ENCODE results near the gene RNU2-63P. TPM values are rescaled to one million over a fixed set of nuclear protein-coding genes. Genes with fewer than 3 reads are reported as not detected.

RNU2-63P gene
- total and polyA plus RNA-seq, 2 of the 8 experiments (the other 6 are each of a cell fraction or from before 2014, with no cell fraction given): 6.6 TPM; not detected in 1

DNA sequence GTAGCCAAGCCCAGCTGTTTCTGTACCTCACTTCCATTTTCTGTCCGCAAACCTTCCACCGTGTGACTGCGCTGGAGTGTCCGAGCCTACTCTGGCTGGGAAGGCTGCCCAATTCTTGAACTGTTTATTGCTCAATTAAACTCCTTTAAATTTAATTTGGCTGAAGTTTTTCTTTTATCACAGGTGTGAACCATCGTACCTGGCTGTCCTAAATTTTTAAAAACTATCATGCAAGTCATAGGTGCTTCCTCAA, 6.2 kb upstream of the RNU2-63P start:
- no peak overlapping the region for H3K14ac ChIP-seq (ENCODE audit: insufficient read length)
- no peak overlapping the region for H3K23ac ChIP-seq (ENCODE audit: insufficient read length)

More for the DNA sequence above, 6.2 kb upstream of the RNU2-63P start:
- Histone ChIP-seq H3K27ac (ENCODE audit: low read depth, low read length) (no peak overlapping the region), H4K5ac (ENCODE audit: insufficient read length, low read depth, low read length) (no peak overlapping the region), H2AFZ (ENCODE audit: low read length) (no peak overlapping the region), H3K9ac (replicated peaks in 1 of 4; ENCODE audit: extremely low read depth in 1 of 4, low read depth in 3 of 4, low read length in 3 of 4) (no peak overlapping the region), H3K79me1 (ENCODE audit: low read depth, low read length) (no peaks in the 10 kb centered on the region), H3K4me2 (ENCODE audit: insufficient read depth in 1 of 2, low read depth in 2 of 2, low read length in 2 of 2) (no peak overlapping the region), H2BK12ac (ENCODE audit: low read depth, low read length) (peak overlapping the region; percentile 71; the same call in 1 of the 2 replicates), H2BK15ac (ENCODE audit: low read length) (no peak overlapping the region), H3K56ac (replicated peaks; ENCODE audit: insufficient read length, low read depth, low read length) (no peak overlapping the region), H4K8ac (ENCODE audit: extremely low read depth, insufficient read depth, low read length) (no peak overlapping the region), H3K4me3 (ENCODE audit: extremely low read depth in 1 of 4, insufficient read depth in 2 of 4, low read depth in 3 of 4, low read length in 4 of 4) (no peak overlapping the region), H4K20me1 (replicated peaks in 1 of 2; ENCODE audit: control insufficient read depth in 1 of 2, insufficient read depth in 2 of 2, low read length in 2 of 2) (no peaks in the 10 kb centered on the region), H4K91ac (replicated peaks; ENCODE audit: insufficient read length, low read length) (no peak overlapping the region), H3K9me3 (ENCODE audit: insufficient read depth in 2 of 2, low read depth in 1 of 2, low read length in 1 of 2) (no peaks in the 10 kb centered on the region), H3K4me1 (replicated peaks in 1 of 4; ENCODE audit: control insufficient read depth in 3 of 4, insufficient read depth in 4 of 4, low read length in 3 of 4) (peaks cover 7 to 15% (median 13%) of the 10 kb centered on the region in 4 experiments), H3K27me3 (replicated peaks in 1 of 4; ENCODE audit: control insufficient read depth in 3 of 4, extremely low read depth in 1 of 4, insufficient read depth in 3 of 4, low read length in 3 of 4) (no peaks in the 10 kb centered on the region), H3K4ac (replicated peaks; ENCODE audit: insufficient read length, low read depth, low read length) (no peak overlapping the region), H3K23me2 (ENCODE audit: low read depth, low read length) (no peaks in the 10 kb centered on the region), H3K18ac (ENCODE audit: extremely low read depth, low read length) (no peak overlapping the region), H3K36me3 (ENCODE audit: control insufficient read depth in 2 of 4, insufficient read depth in 4 of 4, low read length in 3 of 4) (peaks cover 0 to 1% (median 0%) of the 10 kb centered on the region in 4 experiments; a peak in 1 of 8 replicates), H2BK5ac (ENCODE audit: low read depth, low read length) (no peak overlapping the region), H2BK120ac (replicated peaks; ENCODE audit: low read depth, low read length) (no peak overlapping the region), H3K79me2 (ENCODE audit: control insufficient read depth in 1 of 2, insufficient read depth in 2 of 2, low read length in 2 of 2) (no peaks in the 10 kb centered on the region), H2AK5ac (ENCODE audit: low read depth, low read length) (peak overlapping the region; percentile 40; the same call in 1 of the 2 replicates), H2BK20ac (ENCODE audit: low read length) (no peak overlapping the region)
- DNase-seq (ENCODE audit: low read depth in 1 of 2, low spot score in 2 of 2) (no peak), FAIRE-seq (no peak)
- POLR2A ChIA-PET (ENCODE audit: partially characterized antibody): no interaction called here
- no peak for TF ChIP-seq PHF8 (conservative IDR thresholded peaks at IDR 0.05; ENCODE audit: low read depth, low read length)
- TF ChIP-seq KDM1A (IDR thresholded peaks at IDR 0.05; ENCODE audit: borderline replicate concordance, low read length): no peak
- no peak for TF ChIP-seq CBX5 (IDR thresholded peaks at IDR 0.05; ENCODE audit: low read depth, low read length)
- TF ChIP-seq POU5F1 (IDR thresholded peaks at IDR 0.05; ENCODE audit: low read depth, low read length): no peak
- no peak for TF ChIP-seq YY1 (IDR thresholded peaks at IDR 0.05; ENCODE audit: low read depth, low read length)
- TF ChIP-seq KDM5A (IDR thresholded peaks at IDR 0.05; ENCODE audit: low read length): no peak
- TF ChIP-seq TBP (IDR thresholded peaks at IDR 0.05; ENCODE audit: low read depth, low read length): no peak
- TF ChIP-seq GABPA (IDR thresholded peaks at IDR 0.05; ENCODE audit: borderline replicate concordance, insufficient read depth, low read length): no peak
- no peak for TF ChIP-seq SP1 (IDR thresholded peaks at IDR 0.05; ENCODE audit: low read depth, low read length)
- TF ChIP-seq CREB1 (IDR thresholded peaks at IDR 0.05): no peak
- no peak for TF ChIP-seq SP4 (IDR thresholded peaks at IDR 0.05; ENCODE audit: low read length)
- no peak for TF ChIP-seq BACH1 (IDR thresholded peaks at IDR 0.05; ENCODE audit: low read length)
- TF ChIP-seq EZH2 (IDR thresholded peaks at IDR 0.05; ENCODE audit: low read depth, low read length, severe bottlenecking): no peak
- no peak for TF ChIP-seq SUZ12 (IDR thresholded peaks at IDR 0.05; ENCODE audit: low read length)
- CTCF ChIA-PET (ENCODE audit: partially characterized antibody): interaction anchor here (1.0 to 2.0 kb wide), 3 partner anchors 17 to 37 kb away, joined by 3 to 8 read pairs (median 3); no protein-coding TSS in a partner anchor
- WGBS, 2 experiments (ENCODE audit: extremely low coverage in 1 of 2, insufficient coverage in 1 of 2, insufficient read length in 1 of 2, insufficient replicate concordance in 2 of 2, low coverage in 1 of 2, low lambda C conversion rate in 2 of 2, missing lambda C conversion rate in 1 of 2): 97% methylated on average over 5 of the region's 5 CpGs; no CpG with 5 or more reads in 1 of the 2 experiments

Measured in H1 (cell line).